Measurements from ENCODE around the gene UCP3. TPM values are rescaled to one million over a fixed set of nuclear protein-coding genes. Genes with fewer than 3 reads are reported as not detected.
"Not testable (repeated sequence)": the region's sequence is repeated elsewhere in the genome, so short reads cannot be mapped to it uniquely, and the experiment has no call there.

The UCP3 gene
- total RNA-seq, 3 donors from 2014 or later (not counting 1 experiment from before 2014, with no cell fraction given) = 7.8 to 8.6 (median 8.5) TPM

DNA sequence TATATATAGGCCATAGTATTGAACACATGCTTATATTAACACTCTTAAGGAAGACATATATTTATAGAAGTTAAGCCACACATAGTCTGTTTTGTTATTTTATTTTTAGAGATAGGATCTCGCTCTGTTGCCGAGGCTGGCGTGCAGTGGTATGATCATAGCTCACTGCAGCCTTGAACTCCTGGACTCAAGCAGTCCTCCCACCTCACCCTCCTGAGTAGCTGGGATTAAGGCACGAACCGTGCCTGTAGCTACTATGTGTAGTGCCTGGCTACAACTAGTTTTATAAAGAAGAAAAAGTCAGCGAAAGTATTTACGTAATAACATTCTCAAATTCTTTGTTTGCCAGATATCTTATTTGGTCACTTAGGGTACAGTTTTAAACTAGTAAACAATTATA, 20.7 kb downstream of the UCP3 start:
- 92% methylated on average over 5 of the region's 7 CpGs for WGBS (ENCODE audit: insufficient coverage)
- H3K27me3 Mint-ChIP-seq (ENCODE audit: low read depth in 2 of 2) = no peaks in the 10 kb centered on the region
- H3K4me3 ChIP-seq (ENCODE audit: low read length) = no peak overlapping the region
- H3K36me3 Mint-ChIP-seq = no peaks in the 10 kb centered on the region
- H3K27ac ChIP-seq (ENCODE audit: low read length) = no peak overlapping the region
- no peaks in the 10 kb centered on the region for H3K36me3 ChIP-seq (ENCODE audit: control insufficient read depth, insufficient read depth, low read length)
- H3K9me3 ChIP-seq (ENCODE audit: control insufficient read depth, insufficient read depth, low read length) = no peaks in the 10 kb centered on the region
- H3K9me3 Mint-ChIP-seq = no peaks in the 10 kb centered on the region
- H3K27me3 ChIP-seq (ENCODE audit: control insufficient read depth, insufficient read depth, low read length) = no peaks in the 10 kb centered on the region
- TF ChIP-seq, protein P1, sequence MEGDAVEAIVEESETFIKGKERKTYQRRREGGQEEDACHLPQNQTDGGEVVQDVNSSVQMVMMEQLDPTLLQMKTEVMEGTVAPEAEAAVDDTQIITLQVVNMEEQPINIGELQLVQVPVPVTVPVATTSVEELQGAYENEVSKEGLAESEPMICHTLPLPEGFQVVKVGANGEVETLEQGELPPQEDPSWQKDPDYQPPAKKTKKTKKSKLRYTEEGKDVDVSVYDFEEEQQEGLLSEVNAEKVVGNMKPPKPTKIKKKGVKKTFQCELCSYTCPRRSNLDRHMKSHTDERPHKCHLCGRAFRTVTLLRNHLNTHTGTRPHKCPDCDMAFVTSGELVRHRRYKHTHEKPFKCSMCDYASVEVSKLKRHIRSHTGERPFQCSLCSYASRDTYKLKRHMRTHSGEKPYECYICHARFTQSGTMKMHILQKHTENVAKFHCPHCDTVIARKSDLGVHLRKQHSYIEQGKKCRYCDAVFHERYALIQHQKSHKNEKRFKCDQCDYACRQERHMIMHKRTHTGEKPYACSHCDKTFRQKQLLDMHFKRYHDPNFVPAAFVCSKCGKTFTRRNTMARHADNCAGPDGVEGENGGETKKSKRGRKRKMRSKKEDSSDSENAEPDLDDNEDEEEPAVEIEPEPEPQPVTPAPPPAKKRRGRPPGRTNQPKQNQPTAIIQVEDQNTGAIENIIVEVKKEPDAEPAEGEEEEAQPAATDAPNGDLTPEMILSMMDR (IDR thresholded peaks at IDR 0.05) = no peak
- intact Hi-C loops (cut with micrococcal nuclease) = no loop called here
- peaks cover 16% of the 10 kb centered on the region for H3K4me1 ChIP-seq (ENCODE audit: control insufficient read depth, insufficient read depth, low read length)
- ATAC-seq (no peak), DNase-seq (no peak)
- H3K4me1 Mint-ChIP-seq = peaks cover 9% of the 10 kb centered on the region in 2 donors
- no peak overlapping the region for H3K4me3 Mint-ChIP-seq
- H3K27ac Mint-ChIP-seq = no peak overlapping the region

DNA sequence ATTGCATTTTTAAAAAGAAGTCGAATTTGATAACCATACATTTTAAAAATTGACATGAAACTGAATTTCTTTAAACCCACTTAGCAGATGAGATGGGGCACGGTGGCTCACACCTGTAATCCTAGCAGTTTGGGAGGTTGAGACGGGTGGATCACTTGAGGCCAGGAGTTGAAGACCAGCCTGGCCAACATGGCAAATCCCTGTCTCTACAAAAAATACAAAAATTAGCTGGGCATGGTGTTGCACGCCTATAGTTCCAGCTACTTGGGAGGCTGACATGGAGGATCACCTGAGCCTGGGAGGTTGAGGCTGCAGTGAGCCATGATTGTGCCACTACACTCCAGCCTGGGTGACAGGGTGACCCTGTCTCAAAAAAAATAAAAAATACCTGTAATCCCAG, 23.2 kb downstream of the UCP3 start:
- ATAC-seq; H3K4me3 Mint-ChIP-seq; H3K9me3 ChIP-seq (ENCODE audit: control insufficient read depth, insufficient read depth, low read length); H3K36me3 ChIP-seq (ENCODE audit: control insufficient read depth, insufficient read depth, low read length); H3K27me3 ChIP-seq (ENCODE audit: control insufficient read depth, insufficient read depth, low read length); H3K36me3 Mint-ChIP-seq; H3K27ac ChIP-seq (ENCODE audit: low read length); H3K27me3 Mint-ChIP-seq (ENCODE audit: low read depth in 2 of 2); H3K9me3 Mint-ChIP-seq; H3K27ac Mint-ChIP-seq; H3K4me3 ChIP-seq (ENCODE audit: low read length); DNase-seq; intact Hi-C loops (cut with micrococcal nuclease): not testable (repeated sequence)
- H3K4me1 ChIP-seq (ENCODE audit: control insufficient read depth, insufficient read depth, low read length) = peaks cover 23% of the 10 kb centered on the region
- peaks cover 33% of the 10 kb centered on the region in 2 donors for H3K4me1 Mint-ChIP-seq
- whole genome bisulfite sequencing (ENCODE audit: insufficient coverage) = 100% methylated on average over 4 of the region's 4 CpGs

DNA sequence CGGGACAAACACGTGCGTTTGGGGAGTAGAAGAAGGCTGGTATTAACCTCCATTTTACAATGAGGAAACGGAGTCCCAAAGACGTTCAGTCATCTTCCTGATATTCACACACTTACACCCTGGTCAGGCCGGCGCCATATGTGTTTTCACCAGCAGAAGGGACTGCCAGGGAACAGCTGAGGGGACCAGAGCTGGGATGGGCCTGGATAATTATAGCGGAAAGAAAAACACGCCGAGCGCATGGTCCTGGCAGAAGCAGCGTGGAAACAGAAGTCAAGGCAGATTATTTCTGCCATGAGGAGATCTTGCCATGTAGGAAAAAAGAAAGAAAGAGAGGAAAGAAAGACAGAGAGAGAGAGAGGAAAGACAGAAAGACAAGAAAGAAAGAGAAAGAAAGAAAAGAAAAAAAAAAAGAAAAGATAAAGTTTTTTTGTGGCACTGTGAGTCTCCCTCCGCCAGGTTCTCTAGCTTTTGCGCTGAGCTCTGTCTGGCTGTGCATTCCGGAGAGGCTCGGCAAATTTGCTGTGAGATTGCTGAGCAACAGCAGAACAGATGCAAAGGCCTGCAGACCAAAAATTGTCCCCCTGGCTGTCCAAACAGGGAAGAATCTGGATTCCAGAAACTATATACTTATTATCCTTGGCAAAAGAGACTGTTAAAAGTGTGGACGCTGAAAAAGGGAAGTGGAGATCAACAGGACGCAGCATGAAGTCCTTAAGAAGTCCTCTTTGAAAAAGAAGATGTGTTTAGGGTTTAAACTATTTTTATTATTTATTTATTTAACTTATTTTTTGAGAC, 24.9 kb downstream of the UCP3 start:
- no peaks in the 10 kb centered on the region for H3K36me3 Mint-ChIP-seq
- Histone ChIP-seq H3K4me1 (ENCODE audit: control insufficient read depth, insufficient read depth, low read length) (peaks cover 40% of the 10 kb centered on the region), H3K36me3 (ENCODE audit: control insufficient read depth, insufficient read depth, low read length) (peaks cover 21% of the 10 kb centered on the region), H3K4me3 (ENCODE audit: low read length) (peak overlapping the region; percentile 97), H3K27ac (ENCODE audit: low read length) (peak overlapping the region; percentile 98), H3K9me3 (ENCODE audit: control insufficient read depth, insufficient read depth, low read length) (no peaks in the 10 kb centered on the region), H3K27me3 (ENCODE audit: control insufficient read depth, insufficient read depth, low read length) (no peaks in the 10 kb centered on the region)
- H3K27ac Mint-ChIP-seq = peak overlapping the region; percentile 97 to 99
- no peaks in the 10 kb centered on the region for H3K27me3 Mint-ChIP-seq (ENCODE audit: low read depth in 2 of 2)
- peaks cover 46 to 50% of the 10 kb centered on the region in 2 donors for H3K4me1 Mint-ChIP-seq
- H3K4me3 Mint-ChIP-seq = peak overlapping the region; percentile 100
- no peaks in the 10 kb centered on the region for H3K9me3 Mint-ChIP-seq
- 68% methylated on average over 15 of the region's 18 CpGs for WGBS (ENCODE audit: insufficient coverage)
- DNase-seq = peak in 1 of 2 donors; percentile 49
- ATAC-seq = no peak
- intact Hi-C loops (cut with micrococcal nuclease) = loop anchor here (1.0 to 5.0 kb wide), 3 partner anchors 11 to 188 kb away; partner anchors contain the start of genes C2CD3 and PPME1
- TF ChIP-seq, protein P1 (IDR thresholded peaks at IDR 0.05) = no peak

DNA sequence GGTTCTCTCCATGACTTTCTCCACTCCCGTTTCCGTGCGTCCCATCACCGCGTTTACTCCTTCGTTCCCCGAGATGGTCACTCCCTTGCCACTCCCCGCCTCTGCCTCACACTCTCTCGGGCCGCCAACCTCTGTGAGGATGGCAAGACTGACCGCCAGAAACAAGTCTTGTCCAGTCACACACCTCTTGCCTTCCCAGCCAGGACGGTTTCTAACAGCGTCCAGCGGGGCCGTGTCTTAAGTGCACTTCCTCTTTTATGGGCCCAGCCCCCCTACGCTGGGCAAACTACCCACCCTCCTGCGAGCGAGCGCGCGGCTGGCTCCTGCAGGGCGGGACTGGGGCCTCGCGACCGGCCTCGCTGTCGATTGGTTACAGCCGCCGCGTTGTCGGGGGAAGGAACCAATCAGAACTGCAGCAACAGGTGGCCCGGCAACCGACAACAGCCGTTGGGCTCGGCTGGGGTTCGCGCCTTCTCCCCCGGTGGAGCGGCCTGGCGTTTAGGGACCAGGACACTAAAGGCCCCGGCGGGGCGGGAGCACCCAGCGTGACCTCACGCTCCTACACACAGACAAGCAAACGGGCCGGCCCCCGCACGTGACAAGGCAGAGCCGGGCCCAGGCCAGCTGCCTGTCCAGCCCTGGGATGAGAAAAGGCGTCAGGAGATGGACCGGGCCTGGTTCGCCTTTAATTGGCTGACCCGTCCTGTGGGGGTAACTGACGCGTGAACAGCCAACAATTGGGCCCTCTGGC, 25.7 kb downstream of the UCP3 start:
- H3K27me3 Mint-ChIP-seq (ENCODE audit: low read depth in 2 of 2) = no peaks in the 10 kb centered on the region
- H3K4me1 Mint-ChIP-seq = peaks cover 54 to 58% of the 10 kb centered on the region in 2 donors
- intact Hi-C loops (cut with micrococcal nuclease) = loop anchor here (1.0 to 5.0 kb wide), 3 partner anchors 12 to 189 kb away; partner anchors contain the start of genes C2CD3 and PPME1
- H3K9me3 Mint-ChIP-seq = no peaks in the 10 kb centered on the region
- Histone ChIP-seq H3K4me3 (ENCODE audit: low read length) (peak overlapping the region; percentile 97), H3K9me3 (ENCODE audit: control insufficient read depth, insufficient read depth, low read length) (no peaks in the 10 kb centered on the region), H3K4me1 (ENCODE audit: control insufficient read depth, insufficient read depth, low read length) (peaks cover 48% of the 10 kb centered on the region), H3K27ac (ENCODE audit: low read length) (peak overlapping the region; percentile 98), H3K27me3 (ENCODE audit: control insufficient read depth, insufficient read depth, low read length) (no peaks in the 10 kb centered on the region), H3K36me3 (ENCODE audit: control insufficient read depth, insufficient read depth, low read length) (peaks cover 29% of the 10 kb centered on the region)
- WGBS (ENCODE audit: insufficient coverage) = 2% methylated on average over 56 of the region's 56 CpGs
- H3K4me3 Mint-ChIP-seq = peak overlapping the region; percentile 100
- TF ChIP-seq, protein P1 (IDR thresholded peaks at IDR 0.05) = no peak
- H3K36me3 Mint-ChIP-seq = no peaks in the 10 kb centered on the region
- DNase-seq (peak; percentile 87 to 96), ATAC-seq (peak; percentile 78 to 92 (median 84))
- peak overlapping the region; percentile 97 to 99 for H3K27ac Mint-ChIP-seq
